Gastrocnemius medialis (tissue), 4 donors: ENCODE measurements around the gene CTSE. TPM values are rescaled to one million over a fixed set of nuclear protein-coding genes. Genes with fewer than 3 reads are reported as not detected.

Experiments used
- ATAC-seq, 2 donors: fragments of 150-250 bp; one replicate each; pipeline ENCODE4 v1.9.1; 2016
- DNase-seq, 2 donors: peaks; one replicate each; pipeline ENCODE4 v3.0.0-alpha.2; 2019
- H3K27ac ChIP-seq, 4 donors: fragments of 200-600 bp; sonication (generic); 1 replicate in 1 of 4; 2 replicates in 3 of 4; pipeline ENCODE4 v1.5.1; 2016 to 2018; ENCODE audit warnings: mild to moderate bottlenecking in 2 of 4, moderate library complexity in 1 of 4
- H3K27me3 ChIP-seq, 3 donors: fragments of 200-600 bp; sonication (generic) in 2 of 3; 1 replicate in 1 of 3; 2 replicates in 2 of 3; pipeline versions ENCODE4 v1.5.1 to v1.6.0; 2016 to 2019; ENCODE audit warnings: mild to moderate bottlenecking in 1 of 3, moderate library complexity in 1 of 3
- H3K36me3 ChIP-seq, 2 donors: fragments of 200-600 bp; sonication (generic) in 1 of 2; one replicate each; pipeline ENCODE4 v1.5.1; 2017 to 2018
- H3K4me1 ChIP-seq, 2 donors: fragments of 200-600 bp; sonication (generic) in 1 of 2; one replicate each; pipeline ENCODE4 v1.5.1; 2016 to 2017; ENCODE audit warnings: mild to moderate bottlenecking in 2 of 2
- H3K4me3 ChIP-seq, 4 donors: fragments of 200-600 bp; sonication (generic) in 3 of 4; 1 replicate in 1 of 4; 2 replicates in 3 of 4; pipeline ENCODE4 v1.5.1; 2016 to 2019; ENCODE audit warnings: mild to moderate bottlenecking in 2 of 4
- H3K9me3 ChIP-seq, 3 donors: fragments of 200-600 bp; sonication (generic) in 2 of 3; 1 replicate in 1 of 3; 2 replicates in 2 of 3; pipeline ENCODE4 v1.5.1; 2016 to 2019
- POLR2A ChIP-seq, 2 donors: fragments of 450-650 bp; IDR thresholded peaks; one replicate each; pipeline ENCODE4 v1.6.1; 2017; ENCODE audit warnings: antibody characterized with exemption in 2 of 2, mild to moderate bottlenecking in 2 of 2, moderate library complexity in 2 of 2
- in situ Hi-C, 4 donors: fragments of 200-750 bp; cut with MboI; loops; one replicate each; pipeline versions ENCODE4 v1.15.0 to v1.8.0; 2017; ENCODE audit warnings: low sequenced_read_pairs in 4 of 4
- intact Hi-C: fragments of 100-400 bp; cut with DNase I; formaldehyde crosslinking; loops from one replicate; pipeline ENCODE4 v1.15.1; 2023; ENCODE audit warnings: low total_unique reads
- total RNA-seq, 4 donors: library from RNA; depleted of rRNA; stranded (reverse); fragments of >200 nt; gene quantifications; one replicate each; pipeline versions ENCODE4 v1.1.0 to v1.2.3, GENCODE V29; 2016
- TF ChIP-seq, protein P1 (sequence below), 5 experiments: fragments of 450-650 bp in 3 of 5; fragments of 200-600 bp in 2 of 5; sonication (generic) in 2 of 5; IDR thresholded peaks in 4 of 5; conservative IDR thresholded peaks in 1 of 5; 1 replicate in 4 of 5; 2 replicates in 1 of 5; pipeline ENCODE4 v1.5.1; 2016 to 2019; ENCODE audit warnings: antibody characterized with exemption in 5 of 5, mild to moderate bottlenecking in 3 of 5, moderate library complexity in 3 of 5

Gene CTSE
- total RNA-seq, 4 donors from 2014 or later = not detected

DNA sequence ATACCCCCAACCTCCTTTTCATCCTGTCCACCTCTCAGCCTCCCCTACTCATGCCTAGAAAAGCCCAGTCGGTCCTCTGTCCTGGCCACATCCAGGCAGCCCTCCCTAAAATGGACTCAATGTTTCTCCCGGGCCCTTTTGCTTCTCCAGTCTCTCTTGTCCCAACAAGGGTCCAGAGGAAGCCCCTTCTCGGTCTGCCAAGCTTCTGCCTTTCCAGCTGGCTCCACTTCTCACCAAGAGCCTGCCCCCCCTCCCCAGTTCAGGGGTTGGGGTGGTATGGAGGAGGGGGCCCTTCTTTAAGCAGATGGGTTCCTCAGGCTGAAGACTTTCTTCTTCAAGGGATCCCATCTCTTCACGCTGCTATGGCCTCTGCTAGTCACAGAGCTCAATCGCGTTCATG lies 44.4 kb downstream of the CTSE start:
- Histone ChIP-seq H3K4me1 (peaks cover 14 to 20% of the 10 kb centered on the region in 2 donors), H3K4me3 (no peak overlapping the region), H3K27me3 (no peaks in the 10 kb centered on the region), H3K27ac (no peak overlapping the region), H3K36me3 (no peaks in the 10 kb centered on the region), H3K9me3 (no peaks in the 10 kb centered on the region)
- TF ChIP-seq POLR2A (IDR thresholded peaks at IDR 0.05) = no peak
- TF ChIP-seq, protein P1, sequence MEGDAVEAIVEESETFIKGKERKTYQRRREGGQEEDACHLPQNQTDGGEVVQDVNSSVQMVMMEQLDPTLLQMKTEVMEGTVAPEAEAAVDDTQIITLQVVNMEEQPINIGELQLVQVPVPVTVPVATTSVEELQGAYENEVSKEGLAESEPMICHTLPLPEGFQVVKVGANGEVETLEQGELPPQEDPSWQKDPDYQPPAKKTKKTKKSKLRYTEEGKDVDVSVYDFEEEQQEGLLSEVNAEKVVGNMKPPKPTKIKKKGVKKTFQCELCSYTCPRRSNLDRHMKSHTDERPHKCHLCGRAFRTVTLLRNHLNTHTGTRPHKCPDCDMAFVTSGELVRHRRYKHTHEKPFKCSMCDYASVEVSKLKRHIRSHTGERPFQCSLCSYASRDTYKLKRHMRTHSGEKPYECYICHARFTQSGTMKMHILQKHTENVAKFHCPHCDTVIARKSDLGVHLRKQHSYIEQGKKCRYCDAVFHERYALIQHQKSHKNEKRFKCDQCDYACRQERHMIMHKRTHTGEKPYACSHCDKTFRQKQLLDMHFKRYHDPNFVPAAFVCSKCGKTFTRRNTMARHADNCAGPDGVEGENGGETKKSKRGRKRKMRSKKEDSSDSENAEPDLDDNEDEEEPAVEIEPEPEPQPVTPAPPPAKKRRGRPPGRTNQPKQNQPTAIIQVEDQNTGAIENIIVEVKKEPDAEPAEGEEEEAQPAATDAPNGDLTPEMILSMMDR (IDR thresholded peaks at IDR 0.05 in 4 of 5, conservative IDR thresholded peaks at IDR 0.05 in 1 of 5) = no peak
- intact Hi-C loops = loop anchor here (5.0 kb wide), 1 partner anchor 167 kb away; the partner anchor contains the start of gene SLC41A1
- in situ Hi-C loops = loop anchor here in 1 of 4 donors (25.0 kb wide), 1 partner anchor 317 kb away; no protein-coding TSS in a partner anchor
- DNase-seq = no peak
- ATAC-seq = no peak

- ATAC-seq = no peak
- no peaks in the 10 kb centered on the region for H3K36me3 ChIP-seq
- intact Hi-C loops = loop anchor here (5.0 kb wide), 1 partner anchor 166 kb away; the partner anchor contains the start of gene SLC41A1
These were observed 45.0 kb downstream of the CTSE start for GRCh38 chr1:205978676-205979075.

DNA sequence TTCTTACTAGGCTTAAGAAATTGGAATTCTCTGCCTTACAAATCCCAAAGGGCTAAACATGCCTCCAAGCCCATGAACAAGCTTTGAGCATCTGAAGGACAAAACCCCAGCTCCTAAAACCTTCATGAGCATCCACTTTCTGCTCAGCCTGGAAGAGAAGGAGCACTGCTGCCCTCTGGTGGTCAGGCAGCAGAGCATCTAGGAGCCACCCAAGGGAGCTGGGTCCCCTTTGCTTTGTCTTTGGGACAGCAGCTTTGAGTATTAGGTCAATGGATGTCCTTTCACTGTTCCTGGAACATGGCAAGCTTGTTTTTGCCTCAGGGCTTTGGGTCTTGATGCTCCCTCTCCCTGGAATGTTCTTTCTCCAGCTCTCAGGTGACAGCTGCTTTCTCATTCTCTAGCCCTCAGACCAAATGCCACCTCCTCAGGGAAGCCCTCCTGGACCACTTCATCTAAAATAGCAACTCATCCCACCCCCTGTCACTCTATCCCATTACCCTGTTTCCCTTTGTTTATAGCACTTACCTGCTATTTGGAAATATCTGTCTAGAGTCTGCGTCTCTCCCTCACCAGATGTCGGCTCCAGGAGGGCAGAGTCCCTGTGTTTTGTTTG lies 46.2 kb downstream of the CTSE start:
- H3K27ac ChIP-seq = peak overlapping the region; percentile 66 to 85 (median 71)
- in situ Hi-C loops = loop anchor here in 1 of 4 donors (25.0 kb wide), 1 partner anchor 315 kb away; no protein-coding TSS in a partner anchor
- no peaks in the 10 kb centered on the region for H3K27me3 ChIP-seq

More at GRCh38 chr1:205978676-205979075, 45.0 kb downstream of the CTSE start:
- Histone ChIP-seq H3K9me3 (no peaks in the 10 kb centered on the region), H3K4me3 (no peak overlapping the region), H3K27me3 (no peaks in the 10 kb centered on the region), H3K27ac (no peak overlapping the region), H3K4me1 (peaks cover 14 to 20% of the 10 kb centered on the region in 2 donors)
- DNase-seq = no peak
- TF ChIP-seq, protein P1 (IDR thresholded peaks at IDR 0.05 in 4 of 5, conservative IDR thresholded peaks at IDR 0.05 in 1 of 5) = no peak
- no peak for TF ChIP-seq POLR2A (IDR thresholded peaks at IDR 0.05)
- in situ Hi-C loops = loop anchor here in 1 of 4 donors (25.0 kb wide), 1 partner anchor 316 kb away; no protein-coding TSS in a partner anchor

DNA sequence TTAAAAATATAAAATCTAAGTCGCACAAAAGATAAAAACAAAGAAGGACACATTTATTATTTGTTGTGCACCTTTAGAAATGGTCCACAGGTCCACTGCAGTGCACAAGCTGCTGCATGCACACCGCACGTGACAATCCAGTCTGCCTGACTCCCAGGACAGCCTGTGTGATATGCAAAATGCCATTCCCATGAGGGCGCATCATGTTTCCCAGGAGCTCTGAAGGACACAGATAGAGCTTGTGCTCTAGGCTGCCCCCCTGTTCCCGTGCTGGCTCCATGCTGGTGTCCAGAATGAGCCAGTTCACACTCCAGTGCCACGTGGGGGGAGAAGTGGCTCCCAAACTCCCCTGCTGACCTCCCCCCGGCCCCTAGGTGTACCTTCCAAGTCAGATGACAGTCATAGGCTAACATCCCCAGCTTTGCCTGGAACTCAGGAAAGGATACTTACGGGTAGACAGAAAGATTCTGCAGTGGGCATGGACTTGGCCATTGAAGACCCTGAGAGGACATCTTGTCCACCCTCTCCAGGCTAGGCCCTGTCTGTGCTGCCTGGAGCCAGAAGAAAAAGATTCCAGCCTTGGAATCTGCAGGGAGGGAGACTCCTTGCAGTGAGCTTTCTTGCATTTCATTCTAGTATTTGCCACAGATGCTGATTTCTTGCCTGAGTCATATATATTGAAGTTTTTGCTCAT lies 46.8 kb downstream of the CTSE start:
- in situ Hi-C loops (loop anchor here in 1 of 4 donors (25.0 kb wide), 1 partner anchor 315 kb away; no protein-coding TSS in a partner anchor), intact Hi-C loops (loop anchor here (1.0 to 5.0 kb wide), 4 partner anchors 58 to 318 kb away; partner anchors contain the start of gene SLC41A1)
- Histone ChIP-seq H3K9me3 (no peaks in the 10 kb centered on the region), H3K4me1 (peaks cover 14 to 25% of the 10 kb centered on the region in 2 donors), H3K27me3 (no peaks in the 10 kb centered on the region), H3K27ac (peak overlapping the region; percentile 66 to 85 (median 71)), H3K4me3 (no peak overlapping the region), H3K36me3 (no peaks in the 10 kb centered on the region)
- ATAC-seq (peak; percentile 85 to 92), DNase-seq (peak; percentile 75 to 80)
- TF ChIP-seq, protein P1 (IDR thresholded peaks at IDR 0.05 in 4 of 5, conservative IDR thresholded peaks at IDR 0.05 in 1 of 5) = no peak
- TF ChIP-seq POLR2A (IDR thresholded peaks at IDR 0.05) = no peak

More for the DNA sequence above, 46.2 kb downstream of the CTSE start:
- ATAC-seq (peak; percentile 83 to 88), DNase-seq (peak; percentile 45 to 50)
- intact Hi-C loops = loop anchor here (1.0 to 5.0 kb wide), 4 partner anchors 58 to 318 kb away; partner anchors contain the start of gene SLC41A1
- no peaks in the 10 kb centered on the region for H3K9me3 ChIP-seq
- H3K4me1 ChIP-seq = peaks cover 14 to 20% of the 10 kb centered on the region in 2 donors
- H3K4me3 ChIP-seq = no peak overlapping the region
- no peak for TF ChIP-seq POLR2A (IDR thresholded peaks at IDR 0.05)
- TF ChIP-seq, protein P1 (IDR thresholded peaks at IDR 0.05 in 4 of 5, conservative IDR thresholded peaks at IDR 0.05 in 1 of 5) = peak; percentile 91 to 97 (median 94)
- H3K36me3 ChIP-seq = no peaks in the 10 kb centered on the region
